Panc1 (cell line): ENCODE data around the gene AGER. TPM values are rescaled to one million over a fixed set of nuclear protein-coding genes. Genes with fewer than 3 reads are reported as not detected.

Source experiments
- ATAC-seq: fragments of 200-7000 bp; cut with Tn5 transposase; 2 replicates; pipeline ENCODE4 v1.9.1; 2020; ENCODE audit warnings: mild to moderate bottlenecking, moderate library complexity
- BruUV-seq: library from RNA; stranded (reverse); fragments of 400-500 nt; replicated peaks from 2 replicates; lab custom pipeline; 2021; lab: Mats Ljungman, UMichigan
- CTCF ChIA-PET: fragments of 300-600 bp; sonication (Branson Sonifier 250); formaldehyde crosslinking; loops from one replicate; lab custom pipeline; 2022; ENCODE audit warnings: antibody characterized with exemption; lab: Charles Lee
- POLR2A ChIA-PET: fragments of 300-600 bp; sonication (Branson Sonifier 250); formaldehyde crosslinking; loops from one replicate; lab custom pipeline; 2022; ENCODE audit warnings: antibody characterized with exemption; lab: Charles Lee
- DNase-seq: peaks from one replicate; pipeline ENCODE4 v3.0.0-alpha.2; 2010; ENCODE audit warnings: low read depth, low spot score
- H3K27ac ChIP-seq: 2 replicates; pipeline ENCODE4 v1.5.1; 2011; ENCODE audit warnings: mild to moderate bottlenecking, low read length, inconsistent platforms
- H3K27me3 ChIP-seq: fragments of 200-500 bp; sonication (Bioruptor generic); 2 replicates; pipeline ENCODE4 v1.6.0; 2014; ENCODE audit warnings: low read length, inconsistent platforms; ENCODE audit not compliant: control insufficient read depth, insufficient read depth
- H3K36me3 ChIP-seq: fragments of 200-500 bp; sonication (Bioruptor generic); 2 replicates; pipeline ENCODE4 v1.5.1; 2014; ENCODE audit warnings: inconsistent platforms, mild to moderate bottlenecking, low read length, moderate library complexity; ENCODE audit not compliant: control insufficient read depth, insufficient read depth
- H3K4me1 ChIP-seq: 2 replicates; pipeline ENCODE4 v1.5.1; 2011; ENCODE audit warnings: inconsistent platforms, mild to moderate bottlenecking, low read length, moderate library complexity; ENCODE audit not compliant: control insufficient read depth, insufficient read depth
- H3K4me3 ChIP-seq, 2 experiments: 2 replicates each; pipeline ENCODE4 v1.5.1; 2011 to 2012; ENCODE audit warnings: low read depth in 2 of 2, low read length in 2 of 2, mild to moderate bottlenecking in 2 of 2, inconsistent platforms in 1 of 2, moderate library complexity in 1 of 2
- H3K9me3 ChIP-seq: fragments of 200-500 bp; sonication (Bioruptor generic); 2 replicates; pipeline ENCODE4 v1.5.1; 2014; ENCODE audit warnings: low read depth, mild to moderate bottlenecking, inconsistent platforms, low read length, moderate library complexity; ENCODE audit not compliant: control insufficient read depth, insufficient read depth
- POLR2AphosphoS5 ChIP-seq: IDR thresholded peaks from 2 replicates; pipeline ENCODE4 v1.6.1; 2012; ENCODE audit warnings: mild to moderate bottlenecking, low read depth, low read length, moderate library complexity
- SIN3A ChIP-seq: IDR thresholded peaks from 2 replicates; pipeline ENCODE4 v1.6.1; 2012; ENCODE audit warnings: low read depth, mild to moderate bottlenecking, low read length, moderate library complexity, borderline replicate concordance; ENCODE audit not compliant: insufficient read depth
- TCF7L2 ChIP-seq: IDR thresholded peaks from 2 replicates; pipeline ENCODE4 v1.6.1; 2011; ENCODE audit warnings: mild to moderate bottlenecking, low read depth, low read length, inconsistent platforms
- in situ Hi-C: cut with HindIII; loops from 2 replicates; pipeline ENCODE4 v1.10.0; 2016; ENCODE audit warnings: low sequenced_read_pairs, low pct_unique_long_range_greater_than_20kb
- intact Hi-C: fragments of 100-400 bp; cut with micrococcal nuclease; formaldehyde crosslinking; loops from one replicate; pipeline ENCODE4 v1.10.0; 2022; ENCODE audit not compliant: unreplicated experiment
- total RNA-seq: library from RNA; stranded (reverse); gene quantifications from one replicate; pipeline ENCODE4 v1.2.1, GENCODE V29; 2021; ENCODE audit not compliant: unreplicated experiment
- TF ChIP-seq, protein P1 (sequence below), 2 experiments: IDR thresholded peaks; 2 replicates each; pipeline ENCODE4 v1.6.1; 2011 to 2012; ENCODE audit warnings: low read depth in 2 of 2, control low read depth in 1 of 2, low read length in 1 of 2, mild to moderate bottlenecking in 1 of 2, moderate library complexity in 1 of 2; ENCODE audit not compliant: insufficient read depth in 1 of 2
- TF ChIP-seq, protein P2 (sequence below): fragments of 450-650 bp; IDR thresholded peaks from 2 replicates; pipeline ENCODE4 v1.5.1; 2017; ENCODE audit warnings: mild to moderate bottlenecking

Gene AGER
- total RNA-seq, 1 experiment from 2014 or later = 3.7 TPM

GRCh38 chr6:32196682-32197616, 12.9 kb upstream of the AGER start:
- H3K9me3 ChIP-seq = no peaks in the 10 kb centered on the region
- H3K4me3 ChIP-seq = peak overlapping the region; percentile 86 to 94
- DNase-seq (no peak), ATAC-seq (no peak)
- in situ Hi-C loops (no loop called here), intact Hi-C loops (loop anchor here (10.0 kb wide), 1 partner anchor 82 kb away; no protein-coding TSS in a partner anchor)
- H3K27me3 ChIP-seq = no peaks in the 10 kb centered on the region
- no TSS peak for BruUV-seq
- H3K4me1 ChIP-seq = peaks cover 24% of the 10 kb centered on the region
- POLR2A ChIA-PET = interaction anchor here (0.6 to 0.7 kb wide), 3 partner anchors 30 to 151 kb away, joined by 4 to 6 read pairs (median 5); no protein-coding TSS in a partner anchor
- no peaks in the 10 kb centered on the region for H3K36me3 ChIP-seq
- TF ChIP-seq TCF7L2 (no peak), POLR2AphosphoS5 (no peak), SIN3A (no peak)
- TF ChIP-seq, protein P1, sequence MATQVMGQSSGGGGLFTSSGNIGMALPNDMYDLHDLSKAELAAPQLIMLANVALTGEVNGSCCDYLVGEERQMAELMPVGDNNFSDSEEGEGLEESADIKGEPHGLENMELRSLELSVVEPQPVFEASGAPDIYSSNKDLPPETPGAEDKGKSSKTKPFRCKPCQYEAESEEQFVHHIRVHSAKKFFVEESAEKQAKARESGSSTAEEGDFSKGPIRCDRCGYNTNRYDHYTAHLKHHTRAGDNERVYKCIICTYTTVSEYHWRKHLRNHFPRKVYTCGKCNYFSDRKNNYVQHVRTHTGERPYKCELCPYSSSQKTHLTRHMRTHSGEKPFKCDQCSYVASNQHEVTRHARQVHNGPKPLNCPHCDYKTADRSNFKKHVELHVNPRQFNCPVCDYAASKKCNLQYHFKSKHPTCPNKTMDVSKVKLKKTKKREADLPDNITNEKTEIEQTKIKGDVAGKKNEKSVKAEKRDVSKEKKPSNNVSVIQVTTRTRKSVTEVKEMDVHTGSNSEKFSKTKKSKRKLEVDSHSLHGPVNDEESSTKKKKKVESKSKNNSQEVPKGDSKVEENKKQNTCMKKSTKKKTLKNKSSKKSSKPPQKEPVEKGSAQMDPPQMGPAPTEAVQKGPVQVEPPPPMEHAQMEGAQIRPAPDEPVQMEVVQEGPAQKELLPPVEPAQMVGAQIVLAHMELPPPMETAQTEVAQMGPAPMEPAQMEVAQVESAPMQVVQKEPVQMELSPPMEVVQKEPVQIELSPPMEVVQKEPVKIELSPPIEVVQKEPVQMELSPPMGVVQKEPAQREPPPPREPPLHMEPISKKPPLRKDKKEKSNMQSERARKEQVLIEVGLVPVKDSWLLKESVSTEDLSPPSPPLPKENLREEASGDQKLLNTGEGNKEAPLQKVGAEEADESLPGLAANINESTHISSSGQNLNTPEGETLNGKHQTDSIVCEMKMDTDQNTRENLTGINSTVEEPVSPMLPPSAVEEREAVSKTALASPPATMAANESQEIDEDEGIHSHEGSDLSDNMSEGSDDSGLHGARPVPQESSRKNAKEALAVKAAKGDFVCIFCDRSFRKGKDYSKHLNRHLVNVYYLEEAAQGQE (IDR thresholded peaks at IDR 0.05; ENCODE audit: insufficient read depth in 1 of 2, low read depth in 2 of 2, low read length in 1 of 2) = no peak
- TF ChIP-seq, protein P2, sequence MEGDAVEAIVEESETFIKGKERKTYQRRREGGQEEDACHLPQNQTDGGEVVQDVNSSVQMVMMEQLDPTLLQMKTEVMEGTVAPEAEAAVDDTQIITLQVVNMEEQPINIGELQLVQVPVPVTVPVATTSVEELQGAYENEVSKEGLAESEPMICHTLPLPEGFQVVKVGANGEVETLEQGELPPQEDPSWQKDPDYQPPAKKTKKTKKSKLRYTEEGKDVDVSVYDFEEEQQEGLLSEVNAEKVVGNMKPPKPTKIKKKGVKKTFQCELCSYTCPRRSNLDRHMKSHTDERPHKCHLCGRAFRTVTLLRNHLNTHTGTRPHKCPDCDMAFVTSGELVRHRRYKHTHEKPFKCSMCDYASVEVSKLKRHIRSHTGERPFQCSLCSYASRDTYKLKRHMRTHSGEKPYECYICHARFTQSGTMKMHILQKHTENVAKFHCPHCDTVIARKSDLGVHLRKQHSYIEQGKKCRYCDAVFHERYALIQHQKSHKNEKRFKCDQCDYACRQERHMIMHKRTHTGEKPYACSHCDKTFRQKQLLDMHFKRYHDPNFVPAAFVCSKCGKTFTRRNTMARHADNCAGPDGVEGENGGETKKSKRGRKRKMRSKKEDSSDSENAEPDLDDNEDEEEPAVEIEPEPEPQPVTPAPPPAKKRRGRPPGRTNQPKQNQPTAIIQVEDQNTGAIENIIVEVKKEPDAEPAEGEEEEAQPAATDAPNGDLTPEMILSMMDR = no peak
- CTCF ChIA-PET = interaction anchor here (0.9 kb wide), 1 partner anchor 67 kb away, joined by 8 read pairs; the partner anchor contains the start of gene FKBPL
- peak overlapping the region; percentile 96 for H3K27ac ChIP-seq

DNA sequence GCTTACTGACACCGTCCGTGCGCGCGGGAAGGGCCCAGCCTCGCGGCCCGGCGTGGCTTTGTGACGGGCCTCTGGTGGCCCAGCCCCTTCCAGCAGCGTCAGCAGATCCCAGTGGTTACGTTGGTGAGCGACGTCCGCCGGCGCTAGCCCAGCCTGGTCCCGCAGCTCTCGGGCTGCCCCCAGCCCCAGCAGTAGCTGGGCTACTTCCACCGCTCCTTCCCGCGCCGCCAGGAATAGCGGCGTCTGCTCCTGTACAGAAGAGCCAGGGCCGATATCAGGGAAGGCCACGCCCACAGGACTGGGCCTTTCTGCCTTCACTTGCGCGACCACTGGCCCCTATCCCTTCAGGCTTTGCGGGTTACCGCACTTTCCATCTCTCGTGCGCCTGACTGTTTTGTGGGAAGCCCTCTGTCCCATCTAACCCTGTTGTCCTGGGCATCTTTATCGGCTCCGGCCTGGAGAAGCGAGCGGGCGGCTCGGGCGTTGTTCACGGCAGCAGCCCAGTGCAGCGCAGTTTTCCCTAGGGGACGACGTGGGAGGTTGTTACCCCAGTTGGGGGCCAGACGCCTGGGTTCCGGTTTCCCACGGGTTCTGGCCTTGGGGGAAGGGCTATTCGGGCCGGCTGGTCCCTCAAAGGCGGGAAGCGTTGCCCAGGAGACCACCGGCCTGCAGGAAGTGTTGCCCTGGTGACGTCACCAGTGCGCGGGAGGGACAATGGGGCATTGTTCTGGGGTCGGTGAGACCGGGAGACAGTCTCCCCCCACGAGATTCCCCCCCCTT, 12.0 kb upstream of the AGER start:
- intact Hi-C loops (loop anchor here (10.0 kb wide), 1 partner anchor 81 kb away; no protein-coding TSS in a partner anchor), in situ Hi-C loops (no loop called here)
- Histone ChIP-seq H3K9me3 (no peaks in the 10 kb centered on the region), H3K4me1 (peaks cover 28% of the 10 kb centered on the region), H3K36me3 (no peaks in the 10 kb centered on the region), H3K27ac (peak overlapping the region; percentile 96), H3K27me3 (no peaks in the 10 kb centered on the region), H3K4me3 (peak overlapping the region; percentile 86 to 94)
- BruUV-seq = TSS peak; percentile 93
- ATAC-seq (peak; percentile 93), DNase-seq (no peak)
- CTCF ChIA-PET = interaction anchor here (0.6 to 1.0 kb wide), 7 partner anchors 19 to 671 kb away, joined by 3 to 10 read pairs (median 6); partner anchors contain the start of gene ATF6B
- POLR2A ChIA-PET = interaction anchor here (0.6 to 1.0 kb wide), 3 partner anchors 19 to 150 kb away, joined by 4 to 5 read pairs (median 4); no protein-coding TSS in a partner anchor
- TF ChIP-seq, protein P2 = no peak
- TF ChIP-seq SIN3A = peak; percentile 32; the same call in 1 of the 2 replicates
- peak; percentile 86 for TF ChIP-seq POLR2AphosphoS5
